Bronchial epithelial cell (primary cell): ENCODE results near the gene AP3B1. TPM values are rescaled to one million over a fixed set of nuclear protein-coding genes. Genes with fewer than 3 reads are reported as not detected.
"Not testable (repeated sequence)": the region's sequence is repeated elsewhere in the genome, so short reads cannot be mapped to it uniquely, and the experiment has no call there.

Source experiments
- DNase-seq: peaks from one replicate; pipeline ENCODE4 v3.0.0-alpha.2; 2010; ENCODE audit warnings: low read depth
- FAIRE-seq: peaks from 2 replicates; lab custom pipeline; 2011; peaks lifted over from hg19 to GRCh38; lab: Jason Lieb, UNC
- H3K27me3 ChIP-seq: 2 replicates; pipeline ENCODE4 v1.5.1; 2011; ENCODE audit warnings: low read length; ENCODE audit not compliant: control insufficient read depth, insufficient read depth
- H3K36me3 ChIP-seq: 2 replicates; pipeline ENCODE4 v1.5.1; 2011; ENCODE audit warnings: low read length; ENCODE audit not compliant: control insufficient read depth, insufficient read depth
- H3K4me3 ChIP-seq: 2 replicates; pipeline ENCODE4 v1.5.1; 2011; ENCODE audit warnings: mild to moderate bottlenecking, low read depth, low read length, control low read depth
- CTCF ChIP-seq: IDR thresholded peaks from 2 replicates; pipeline ENCODE4 v1.5.1; 2011; ENCODE audit warnings: mild to moderate bottlenecking, moderate library complexity, low read length, control low read depth, inconsistent platforms; ENCODE audit not compliant: insufficient read depth, severe bottlenecking
- total RNA-seq: library from RNA; depleted of rRNA; stranded (reverse); fragments of >200 nt; gene quantifications from 2 replicates; pipeline ENCODE4 v1.2.1, GENCODE V29; 2014

The AP3B1 gene
- total RNA-seq, 1 donor from 2014 or later: 27.4 TPM

GRCh38 chr5:78187172-78187571 is 107.3 kb downstream of the AP3B1 start:
- no peak for DNase-seq
- TF ChIP-seq CTCF: no peak
- Histone ChIP-seq H3K36me3 (no peaks in the 10 kb centered on the region), H3K4me3 (no peak overlapping the region), H3K27me3 (no peaks in the 10 kb centered on the region)
- no peak for FAIRE-seq

GRCh38 chr5:78182838-78183237 is 111.7 kb downstream of the AP3B1 start:
- Histone ChIP-seq H3K27me3 (no peaks in the 10 kb centered on the region), H3K4me3 (no peak overlapping the region), H3K36me3 (no peaks in the 10 kb centered on the region)
- DNase-seq (peak; percentile 48), FAIRE-seq (peak; percentile 32)
- TF ChIP-seq CTCF: no peak

- Histone ChIP-seq H3K36me3 (peaks cover 2% of the 10 kb centered on the region), H3K27me3 (no peaks in the 10 kb centered on the region), H3K4me3 (no peak overlapping the region)
- no peak for TF ChIP-seq CTCF
- DNase-seq (no peak), FAIRE-seq (no peak)
Observed at GRCh38 chr5:78178356-78178755, 116.1 kb downstream of the AP3B1 start.

- H3K36me3 ChIP-seq, H3K27me3 ChIP-seq, DNase-seq, H3K4me3 ChIP-seq, FAIRE-seq: not testable (repeated sequence)
Observed at GRCh38 chr5:78170335-78170734, 124.2 kb downstream of the AP3B1 start.

- Histone ChIP-seq H3K27me3 (no peaks in the 10 kb centered on the region), H3K36me3 (no peaks in the 10 kb centered on the region), H3K4me3 (no peak overlapping the region)
- TF ChIP-seq CTCF: peak; percentile 33
- FAIRE-seq (no peak), DNase-seq (peak; percentile 36)
Observed at GRCh38 chr5:78162253-78162862, 132.1 kb downstream of the AP3B1 start.

- Histone ChIP-seq H3K36me3 (no peaks in the 10 kb centered on the region), H3K4me3 (no peak overlapping the region), H3K27me3 (no peaks in the 10 kb centered on the region)
- DNase-seq: no peak
- no peak for TF ChIP-seq CTCF
- FAIRE-seq: no peak
Observed at GRCh38 chr5:78157001-78157400, 137.5 kb downstream of the AP3B1 start.
